ENCODE measurements around the gene SH3RF3. TPM values are rescaled to one million over a fixed set of nuclear protein-coding genes. Genes with fewer than 3 reads are reported as not detected.

The SH3RF3 gene
- total RNA-seq, 1 donor from 2014 or later: 7.3 TPM

DNA sequence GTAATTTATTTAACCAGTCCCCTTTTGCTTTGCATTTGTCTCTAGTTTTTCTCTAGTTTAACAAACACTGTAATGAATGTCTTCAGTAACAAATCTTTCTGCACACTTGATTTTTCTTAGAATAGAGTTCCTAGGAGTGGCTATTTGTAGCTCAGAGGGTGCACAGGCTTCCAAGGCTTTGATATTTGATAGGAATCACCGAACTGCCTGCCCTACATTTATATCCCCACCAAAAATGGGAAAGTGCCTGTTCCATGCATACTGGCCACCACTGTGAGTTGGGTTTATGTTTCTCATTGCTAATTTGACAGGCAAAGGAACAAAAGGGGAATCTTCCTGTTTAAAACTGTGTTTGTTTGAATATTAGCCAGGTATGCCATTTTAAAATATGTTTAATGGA, 238.7 kb downstream of the SH3RF3 start:
- TF ChIP-seq EZH2 (IDR thresholded peaks at IDR 0.05; ENCODE audit: insufficient read depth, low read length): no peak
- TF ChIP-seq, protein P1, sequence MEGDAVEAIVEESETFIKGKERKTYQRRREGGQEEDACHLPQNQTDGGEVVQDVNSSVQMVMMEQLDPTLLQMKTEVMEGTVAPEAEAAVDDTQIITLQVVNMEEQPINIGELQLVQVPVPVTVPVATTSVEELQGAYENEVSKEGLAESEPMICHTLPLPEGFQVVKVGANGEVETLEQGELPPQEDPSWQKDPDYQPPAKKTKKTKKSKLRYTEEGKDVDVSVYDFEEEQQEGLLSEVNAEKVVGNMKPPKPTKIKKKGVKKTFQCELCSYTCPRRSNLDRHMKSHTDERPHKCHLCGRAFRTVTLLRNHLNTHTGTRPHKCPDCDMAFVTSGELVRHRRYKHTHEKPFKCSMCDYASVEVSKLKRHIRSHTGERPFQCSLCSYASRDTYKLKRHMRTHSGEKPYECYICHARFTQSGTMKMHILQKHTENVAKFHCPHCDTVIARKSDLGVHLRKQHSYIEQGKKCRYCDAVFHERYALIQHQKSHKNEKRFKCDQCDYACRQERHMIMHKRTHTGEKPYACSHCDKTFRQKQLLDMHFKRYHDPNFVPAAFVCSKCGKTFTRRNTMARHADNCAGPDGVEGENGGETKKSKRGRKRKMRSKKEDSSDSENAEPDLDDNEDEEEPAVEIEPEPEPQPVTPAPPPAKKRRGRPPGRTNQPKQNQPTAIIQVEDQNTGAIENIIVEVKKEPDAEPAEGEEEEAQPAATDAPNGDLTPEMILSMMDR (IDR thresholded peaks at IDR 0.05; ENCODE audit: insufficient read depth, low read depth, low read length): no peak
- Histone ChIP-seq H3K36me3 (ENCODE audit: insufficient read depth, low read length) (no peaks in the 10 kb centered on the region), H3K4me3 (ENCODE audit: insufficient read depth, low read depth, low read length) (no peak overlapping the region), H4K20me1 (ENCODE audit: insufficient read depth, low read length) (no peaks in the 10 kb centered on the region), H3K27ac (ENCODE audit: low read depth, low read length) (no peak overlapping the region), H3K4me2 (ENCODE audit: low read length) (no peak overlapping the region), H3K9me3 (ENCODE audit: insufficient read depth, low read depth, low read length) (no peaks in the 10 kb centered on the region), H2AFZ (ENCODE audit: low read depth, low read length) (no peak overlapping the region), H3K27me3 (ENCODE audit: insufficient read depth, low read length) (no peaks in the 10 kb centered on the region), H3K79me2 (ENCODE audit: insufficient read depth, low read length) (no peaks in the 10 kb centered on the region), H3K9ac (ENCODE audit: low read length) (no peak overlapping the region), H3K4me1 (ENCODE audit: insufficient read depth, low read length) (no peaks in the 10 kb centered on the region)
- no peaks in the 10 kb centered on the region for H3K9me3 Mint-ChIP-seq (ENCODE audit: unreplicated experiment)
- peaks cover 5% of the 10 kb centered on the region for H3K27me3 Mint-ChIP-seq (ENCODE audit: low read depth, unreplicated experiment)
- peaks cover 2% of the 10 kb centered on the region for H3K36me3 Mint-ChIP-seq (ENCODE audit: low read depth, unreplicated experiment)
- H3K4me1 Mint-ChIP-seq (ENCODE audit: low read depth, unreplicated experiment): peaks cover 5% of the 10 kb centered on the region
- no peak overlapping the region for H3K4me3 Mint-ChIP-seq (ENCODE audit: unreplicated experiment)
- DNase-seq (ENCODE audit: low read depth): no peak
- H3K27ac Mint-ChIP-seq (ENCODE audit: unreplicated experiment): no peak overlapping the region
- no peak for FAIRE-seq

DNA sequence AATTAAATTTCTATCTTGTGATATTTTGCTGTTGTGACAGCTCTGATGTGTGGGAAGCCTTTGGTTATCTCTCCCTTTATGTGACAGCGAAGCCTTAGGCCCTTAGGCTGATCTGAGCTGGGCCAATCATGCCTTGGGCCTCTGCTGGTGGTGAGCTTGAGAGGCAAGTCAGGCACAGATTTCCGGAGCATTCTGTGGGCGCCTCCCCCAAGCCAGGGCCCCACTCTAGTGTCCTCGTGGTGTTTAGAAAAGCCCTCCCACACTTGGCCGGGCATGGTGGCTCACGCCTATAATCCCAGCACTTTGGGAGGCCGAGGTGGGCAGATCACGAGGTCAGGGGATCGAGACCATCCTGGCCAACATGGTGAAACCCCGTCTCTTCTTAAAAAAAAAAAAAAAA, 239.8 kb downstream of the SH3RF3 start:
- no peak for FAIRE-seq
- Histone ChIP-seq H3K27ac (ENCODE audit: low read depth, low read length) (no peak overlapping the region), H3K4me3 (ENCODE audit: insufficient read depth, low read depth, low read length) (no peak overlapping the region), H3K9ac (ENCODE audit: low read length) (no peak overlapping the region), H2AFZ (ENCODE audit: low read depth, low read length) (no peak overlapping the region), H3K4me1 (ENCODE audit: insufficient read depth, low read length) (no peaks in the 10 kb centered on the region), H3K79me2 (ENCODE audit: insufficient read depth, low read length) (no peaks in the 10 kb centered on the region), H3K36me3 (ENCODE audit: insufficient read depth, low read length) (no peaks in the 10 kb centered on the region), H3K9me3 (ENCODE audit: insufficient read depth, low read depth, low read length) (no peaks in the 10 kb centered on the region), H3K27me3 (ENCODE audit: insufficient read depth, low read length) (no peaks in the 10 kb centered on the region), H3K4me2 (ENCODE audit: low read length) (no peak overlapping the region), H4K20me1 (ENCODE audit: insufficient read depth, low read length) (no peaks in the 10 kb centered on the region)
- Mint-ChIP-seq H3K4me1 (ENCODE audit: low read depth, unreplicated experiment) (peaks cover 5% of the 10 kb centered on the region), H3K27me3 (ENCODE audit: low read depth, unreplicated experiment) (peaks cover 7% of the 10 kb centered on the region), H3K36me3 (ENCODE audit: low read depth, unreplicated experiment) (peaks cover 7% of the 10 kb centered on the region), H3K27ac (ENCODE audit: unreplicated experiment) (no peak overlapping the region), H3K9me3 (ENCODE audit: unreplicated experiment) (no peaks in the 10 kb centered on the region), H3K4me3 (ENCODE audit: unreplicated experiment) (no peak overlapping the region)
- no peak for DNase-seq (ENCODE audit: low read depth)
- TF ChIP-seq EZH2 (IDR thresholded peaks at IDR 0.05; ENCODE audit: insufficient read depth, low read length): no peak
- TF ChIP-seq, protein P1 (IDR thresholded peaks at IDR 0.05; ENCODE audit: insufficient read depth, low read depth, low read length): no peak

DNA sequence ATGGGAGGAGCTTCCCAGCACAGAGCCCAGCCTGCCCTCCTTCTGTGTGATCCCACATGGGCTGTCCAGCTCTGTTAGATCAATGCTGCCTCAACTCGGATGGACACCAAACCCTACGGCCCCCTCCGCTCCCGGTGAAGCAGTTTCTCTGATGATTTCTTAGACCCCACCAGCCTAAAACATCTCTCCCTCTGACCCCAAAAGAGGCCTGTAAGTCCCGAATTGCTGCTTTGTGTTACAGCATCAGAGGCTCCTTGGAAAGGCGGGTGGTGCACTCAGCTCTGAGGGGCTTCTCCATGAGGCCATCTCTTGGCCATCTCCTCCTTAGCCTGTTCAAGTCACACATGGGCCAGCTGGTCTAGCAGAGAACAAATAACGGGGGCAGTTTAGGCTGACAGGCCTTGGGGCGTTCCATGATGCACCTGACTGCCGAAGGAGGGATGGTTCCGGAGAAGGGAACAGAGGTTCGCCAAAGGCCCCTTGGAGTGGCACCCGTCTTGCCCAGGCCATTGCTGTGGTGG, 240.7 kb downstream of the SH3RF3 start:
- Mint-ChIP-seq H3K4me3 (ENCODE audit: unreplicated experiment) (no peak overlapping the region), H3K36me3 (ENCODE audit: low read depth, unreplicated experiment) (peaks cover 7% of the 10 kb centered on the region), H3K27me3 (ENCODE audit: low read depth, unreplicated experiment) (peaks cover 16% of the 10 kb centered on the region), H3K9me3 (ENCODE audit: unreplicated experiment) (no peaks in the 10 kb centered on the region), H3K4me1 (ENCODE audit: low read depth, unreplicated experiment) (peaks cover 5% of the 10 kb centered on the region), H3K27ac (ENCODE audit: unreplicated experiment) (no peak overlapping the region)
- H3K27me3 ChIP-seq (ENCODE audit: insufficient read depth, low read length): no peaks in the 10 kb centered on the region
- H2AFZ ChIP-seq (ENCODE audit: low read depth, low read length): no peak overlapping the region
- no peaks in the 10 kb centered on the region for H3K36me3 ChIP-seq (ENCODE audit: insufficient read depth, low read length)
- no peak overlapping the region for H3K9ac ChIP-seq (ENCODE audit: low read length)
- H4K20me1 ChIP-seq (ENCODE audit: insufficient read depth, low read length): no peaks in the 10 kb centered on the region
- FAIRE-seq: no peak
- H3K4me1 ChIP-seq (ENCODE audit: insufficient read depth, low read length): no peaks in the 10 kb centered on the region
- no peak overlapping the region for H3K4me3 ChIP-seq (ENCODE audit: insufficient read depth, low read depth, low read length)
- no peak overlapping the region for H3K4me2 ChIP-seq (ENCODE audit: low read length)
- no peaks in the 10 kb centered on the region for H3K79me2 ChIP-seq (ENCODE audit: insufficient read depth, low read length)
- DNase-seq (ENCODE audit: low read depth): no peak
- H3K27ac ChIP-seq (ENCODE audit: low read depth, low read length): no peak overlapping the region
- H3K9me3 ChIP-seq (ENCODE audit: insufficient read depth, low read depth, low read length): no peaks in the 10 kb centered on the region
- no peak for TF ChIP-seq EZH2 (IDR thresholded peaks at IDR 0.05; ENCODE audit: insufficient read depth, low read length)
- TF ChIP-seq, protein P1 (IDR thresholded peaks at IDR 0.05; ENCODE audit: insufficient read depth, low read depth, low read length): no peak
